WI38 (cell line): ENCODE data around the gene CD226.

ENCODE experiments used
- H3K4me3 ChIP-seq: 2 replicates; pipeline ENCODE4 v1.5.1; 2011; ENCODE audit warnings: low read depth, mild to moderate bottlenecking, control low read depth, low read length
- TF ChIP-seq, protein P1 (sequence below): IDR thresholded peaks from 2 replicates; pipeline ENCODE4 v1.5.1; 2012; ENCODE audit warnings: low read depth, mild to moderate bottlenecking, control low read depth, low read length

Gene CD226

DNA sequence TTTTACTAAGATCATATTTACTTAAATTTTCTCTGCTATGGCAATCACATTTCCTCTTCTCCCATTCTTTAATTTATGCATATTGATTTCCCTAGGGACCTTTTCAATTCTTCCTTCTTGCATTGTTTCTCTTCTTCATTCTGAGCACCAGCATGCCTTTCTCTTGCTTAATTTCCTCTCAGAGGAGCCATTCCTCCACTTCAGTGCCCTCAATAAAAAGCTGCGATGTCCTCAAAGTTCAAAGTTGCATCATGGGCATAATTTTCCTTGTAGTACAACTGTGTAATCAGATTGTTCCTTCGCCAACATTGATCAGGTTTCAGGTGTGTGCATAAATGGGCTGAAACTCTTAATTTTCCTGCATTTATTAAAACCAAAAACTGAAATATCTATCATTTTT, 21.8 kb upstream of the CD226 start:
- no peak overlapping the region for H3K4me3 ChIP-seq
- TF ChIP-seq, protein P1, sequence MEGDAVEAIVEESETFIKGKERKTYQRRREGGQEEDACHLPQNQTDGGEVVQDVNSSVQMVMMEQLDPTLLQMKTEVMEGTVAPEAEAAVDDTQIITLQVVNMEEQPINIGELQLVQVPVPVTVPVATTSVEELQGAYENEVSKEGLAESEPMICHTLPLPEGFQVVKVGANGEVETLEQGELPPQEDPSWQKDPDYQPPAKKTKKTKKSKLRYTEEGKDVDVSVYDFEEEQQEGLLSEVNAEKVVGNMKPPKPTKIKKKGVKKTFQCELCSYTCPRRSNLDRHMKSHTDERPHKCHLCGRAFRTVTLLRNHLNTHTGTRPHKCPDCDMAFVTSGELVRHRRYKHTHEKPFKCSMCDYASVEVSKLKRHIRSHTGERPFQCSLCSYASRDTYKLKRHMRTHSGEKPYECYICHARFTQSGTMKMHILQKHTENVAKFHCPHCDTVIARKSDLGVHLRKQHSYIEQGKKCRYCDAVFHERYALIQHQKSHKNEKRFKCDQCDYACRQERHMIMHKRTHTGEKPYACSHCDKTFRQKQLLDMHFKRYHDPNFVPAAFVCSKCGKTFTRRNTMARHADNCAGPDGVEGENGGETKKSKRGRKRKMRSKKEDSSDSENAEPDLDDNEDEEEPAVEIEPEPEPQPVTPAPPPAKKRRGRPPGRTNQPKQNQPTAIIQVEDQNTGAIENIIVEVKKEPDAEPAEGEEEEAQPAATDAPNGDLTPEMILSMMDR, result no peak

DNA sequence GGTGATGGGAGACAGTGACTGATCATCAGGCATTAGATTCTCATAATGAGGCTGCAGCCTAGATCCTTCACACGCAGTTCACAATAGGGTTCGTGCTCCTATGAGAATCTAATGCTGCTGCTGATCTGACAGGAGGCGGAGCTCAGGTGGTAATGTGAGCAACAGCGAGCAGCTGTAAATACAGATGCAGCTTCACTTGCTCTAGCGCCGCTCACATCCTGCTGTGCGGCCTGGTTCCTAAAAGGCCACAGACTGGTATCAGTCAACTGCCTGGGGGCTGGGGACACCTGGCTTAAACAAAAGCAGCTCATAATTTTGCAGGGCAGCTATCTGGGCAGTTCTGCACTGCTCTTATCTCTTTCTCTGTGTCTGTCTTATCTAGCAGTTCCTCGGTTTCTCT, 20.4 kb upstream of the CD226 start:
- TF ChIP-seq, protein P1, result no peak
- H3K4me3 ChIP-seq, result no peak overlapping the region

DNA sequence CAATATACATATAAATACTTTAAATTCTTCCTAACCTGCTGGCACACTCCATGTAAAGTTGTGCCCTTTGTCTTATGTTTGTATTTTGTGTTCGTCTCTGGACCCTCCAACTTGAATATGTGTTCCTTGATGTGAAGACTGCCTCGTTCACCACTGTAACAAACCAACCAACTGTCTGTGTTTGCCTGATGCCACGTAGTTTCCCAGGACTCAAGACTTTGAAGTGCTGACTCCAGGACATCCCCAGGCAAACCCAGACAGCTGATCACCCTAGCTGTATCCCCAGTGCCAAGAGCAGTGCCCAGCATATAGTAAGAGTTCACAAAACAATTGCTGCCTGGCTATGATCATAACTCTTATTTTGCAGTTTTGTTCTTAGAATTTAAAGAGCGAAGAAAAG, 15.5 kb upstream of the CD226 start:
- TF ChIP-seq, protein P1, result no peak
- no peak overlapping the region for H3K4me3 ChIP-seq

DNA sequence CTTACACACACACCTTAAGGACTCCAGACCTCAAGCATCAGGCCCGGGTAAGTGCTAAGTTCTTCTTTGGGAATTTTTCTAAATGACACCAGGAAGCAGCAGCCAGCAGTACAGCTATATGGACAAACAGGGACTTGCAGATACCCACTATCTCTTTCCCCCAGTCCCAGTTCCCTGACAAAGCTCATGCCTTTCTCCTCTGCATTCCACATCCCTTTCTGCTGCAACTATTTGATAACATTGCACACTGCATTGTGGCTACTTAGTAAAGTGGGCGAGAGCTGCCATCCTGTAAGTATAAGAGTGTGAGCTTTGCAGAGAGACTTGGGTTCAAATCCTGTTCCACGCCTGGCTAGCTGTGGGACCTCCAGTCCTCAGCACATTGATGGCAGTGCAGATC, 14.0 kb upstream of the CD226 start:
- TF ChIP-seq, protein P1, result no peak
- no peak overlapping the region for H3K4me3 ChIP-seq

DNA sequence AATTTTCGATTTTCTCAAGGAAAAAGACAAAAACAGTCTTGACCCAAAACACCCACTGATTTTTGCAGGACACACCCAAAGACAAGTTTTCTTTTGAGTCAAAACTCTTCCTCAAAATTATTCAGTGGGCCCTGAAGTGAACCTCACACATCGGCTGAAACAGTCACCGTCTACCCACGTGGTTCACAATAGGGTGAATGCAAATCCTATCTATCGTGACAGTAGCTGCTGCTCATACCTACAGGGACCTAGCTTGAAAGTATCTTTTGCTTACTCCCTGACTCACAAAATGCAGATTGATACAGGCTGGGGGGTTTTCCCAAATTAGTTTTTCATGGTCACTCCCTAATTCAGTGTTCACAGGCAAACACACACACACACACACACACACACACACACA, 10.7 kb upstream of the CD226 start:
- TF ChIP-seq, protein P1, result no peak

DNA sequence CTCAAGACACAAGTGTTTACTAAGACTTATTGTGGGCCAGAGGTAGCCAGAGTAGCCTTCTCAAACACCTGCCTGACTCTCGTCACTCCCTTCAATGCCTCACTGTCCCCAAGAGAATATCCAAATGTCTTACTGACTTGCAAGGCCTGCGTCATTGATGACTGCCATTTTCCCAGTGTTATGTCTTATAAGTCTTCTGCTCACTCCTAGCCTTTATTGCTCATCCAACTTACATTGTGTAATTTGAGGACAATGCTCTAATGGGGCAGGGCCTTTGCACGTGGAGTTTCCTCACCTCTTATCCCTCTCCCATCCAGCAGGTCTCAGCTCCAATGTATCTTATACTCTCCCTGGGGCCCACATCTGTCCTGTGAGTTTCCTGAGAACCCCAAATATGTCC, 10.1 kb upstream of the CD226 start:
- H3K4me3 ChIP-seq, result no peak overlapping the region
- TF ChIP-seq, protein P1, result no peak

More for the DNA sequence above, 10.7 kb upstream of the CD226 start:
- no peak overlapping the region for H3K4me3 ChIP-seq

DNA sequence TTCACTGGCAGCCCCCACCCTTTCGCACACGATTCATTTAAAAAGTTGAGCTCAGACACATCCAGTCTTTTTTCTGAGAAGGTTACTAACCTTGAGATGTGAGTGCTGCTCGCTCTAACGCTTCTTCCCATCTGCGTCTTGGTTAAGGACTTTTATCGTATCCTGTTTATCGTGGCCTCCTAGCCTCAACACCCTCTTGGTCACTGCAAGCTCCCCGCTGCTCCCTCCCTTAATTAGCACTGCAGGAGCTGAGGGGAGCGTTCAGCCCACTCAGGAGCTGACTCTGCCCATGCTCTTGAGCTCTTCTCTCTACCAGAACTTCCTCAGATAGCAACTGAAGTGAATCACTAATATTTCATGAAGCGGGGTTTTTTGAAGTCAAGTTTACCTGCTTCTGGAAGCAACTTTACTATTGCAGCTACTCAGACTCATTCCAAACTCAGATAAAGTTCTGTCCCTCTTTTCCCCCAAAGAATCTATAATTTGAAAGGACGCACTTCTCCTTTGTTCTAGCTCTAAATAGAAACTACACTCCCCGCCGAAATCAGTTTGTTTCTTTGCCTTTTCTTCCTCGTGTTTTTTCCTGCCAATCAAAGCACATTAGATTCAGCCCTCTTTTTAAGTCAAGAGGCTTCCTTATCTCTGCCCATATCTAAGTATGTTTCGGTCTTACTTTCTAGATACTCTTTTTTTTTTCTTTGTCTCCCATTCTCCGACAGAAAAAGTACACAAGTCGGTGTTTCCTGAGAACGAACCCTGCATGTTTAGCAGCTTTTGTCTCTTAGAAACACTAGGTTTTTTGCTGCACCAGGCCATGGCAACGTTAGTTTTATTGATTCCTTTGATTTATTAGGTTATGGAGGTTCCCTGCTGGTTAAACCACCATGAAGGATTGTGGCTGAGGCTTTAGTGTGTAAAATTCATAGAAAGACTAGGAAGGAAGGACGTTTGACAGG, 9.3 kb upstream of the CD226 start:
- H3K4me3 ChIP-seq, result no peak overlapping the region
- TF ChIP-seq, protein P1, result no peak
